GM18951 (cell line): ENCODE data around the gene DUSP16.
"Not testable (repeated sequence)": the region's sequence is repeated elsewhere in the genome, so short reads cannot be mapped to it uniquely, and the experiment has no call there.

Source experiments
- POLR2A ChIP-seq: IDR thresholded peaks from 4 replicates; pipeline ENCODE4 v1.6.1; 2011; ENCODE audit warnings: mild to moderate bottlenecking; ENCODE audit not compliant: insufficient read length, insufficient read depth; ENCODE audit errors: extremely low read depth
- in situ Hi-C: fragments of 300-500 bp; cut with MboI; formaldehyde crosslinking; loops from one replicate; pipeline ENCODE4 v1.12.0; 2022; ENCODE audit warnings: low sequenced_read_pairs, mixed read lengths, inconsistent platforms; ENCODE audit not compliant: unreplicated experiment

The DUSP16 gene

GRCh38 chr12:12528361-12529270 is 34.0 kb downstream of the DUSP16 start:
- in situ Hi-C loops, result no loop called here
- TF ChIP-seq POLR2A, result no peak

GRCh38 chr12:12527820-12528296 is 34.8 kb downstream of the DUSP16 start:
- TF ChIP-seq POLR2A, result no peak
- in situ Hi-C loops, result no loop called here

- TF ChIP-seq POLR2A, result no peak
- in situ Hi-C loops, result no loop called here
These were observed 38.5 kb downstream of the DUSP16 start for GRCh38 chr12:12524128-12524527.

GRCh38 chr12:12523229-12523628 is 39.4 kb downstream of the DUSP16 start:
- in situ Hi-C loops, result no loop called here
- no peak for TF ChIP-seq POLR2A

- in situ Hi-C loops, result not testable (repeated sequence)
These were observed 40.0 kb downstream of the DUSP16 start for GRCh38 chr12:12522657-12523056.

GRCh38 chr12:12521888-12522287 is 40.8 kb downstream of the DUSP16 start:
- TF ChIP-seq POLR2A, result no peak
- in situ Hi-C loops, result no loop called here

DNA sequence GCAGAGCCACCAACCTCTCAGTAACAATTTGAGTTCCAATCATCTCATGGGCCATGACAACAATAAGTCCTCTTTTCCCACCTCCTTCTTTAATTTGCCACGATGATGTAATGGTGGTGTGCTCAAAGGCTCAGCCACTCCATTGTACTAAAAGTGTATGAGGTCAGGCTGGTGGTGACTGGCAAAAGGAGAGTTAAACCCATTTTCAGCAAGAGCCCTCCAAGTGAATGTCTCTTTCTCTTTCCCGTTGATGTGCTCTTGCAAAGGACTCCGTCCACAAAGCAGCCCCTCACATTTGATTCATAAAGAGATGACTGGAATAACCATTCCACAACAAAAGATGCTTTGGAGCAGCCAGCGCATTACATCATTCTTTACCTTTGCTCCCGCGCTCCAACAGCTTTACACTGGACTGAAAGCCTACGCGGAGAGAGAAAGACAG is 41.6 kb downstream of the DUSP16 start:
- no peak for TF ChIP-seq POLR2A
- in situ Hi-C loops, result no loop called here

DNA sequence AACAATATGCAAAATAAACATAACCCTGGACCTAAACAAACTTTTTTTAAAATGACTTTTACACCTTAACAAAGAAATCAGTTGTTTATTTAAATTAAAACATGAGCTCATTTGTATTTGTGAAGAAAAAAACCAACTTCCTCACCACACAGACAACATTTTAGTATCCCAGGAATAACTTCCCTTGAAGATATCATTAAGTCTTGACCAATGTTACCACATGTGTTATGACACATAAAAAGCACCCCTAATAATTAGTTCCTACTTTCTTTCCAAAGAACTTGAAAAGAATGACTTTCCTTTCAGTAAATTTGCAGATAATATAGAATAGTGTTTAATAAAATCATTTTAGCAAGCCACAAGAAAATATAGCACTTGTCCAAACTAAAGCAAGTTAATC is 42.4 kb downstream of the DUSP16 start:
- no peak for TF ChIP-seq POLR2A
- in situ Hi-C loops, result no loop called here

DNA sequence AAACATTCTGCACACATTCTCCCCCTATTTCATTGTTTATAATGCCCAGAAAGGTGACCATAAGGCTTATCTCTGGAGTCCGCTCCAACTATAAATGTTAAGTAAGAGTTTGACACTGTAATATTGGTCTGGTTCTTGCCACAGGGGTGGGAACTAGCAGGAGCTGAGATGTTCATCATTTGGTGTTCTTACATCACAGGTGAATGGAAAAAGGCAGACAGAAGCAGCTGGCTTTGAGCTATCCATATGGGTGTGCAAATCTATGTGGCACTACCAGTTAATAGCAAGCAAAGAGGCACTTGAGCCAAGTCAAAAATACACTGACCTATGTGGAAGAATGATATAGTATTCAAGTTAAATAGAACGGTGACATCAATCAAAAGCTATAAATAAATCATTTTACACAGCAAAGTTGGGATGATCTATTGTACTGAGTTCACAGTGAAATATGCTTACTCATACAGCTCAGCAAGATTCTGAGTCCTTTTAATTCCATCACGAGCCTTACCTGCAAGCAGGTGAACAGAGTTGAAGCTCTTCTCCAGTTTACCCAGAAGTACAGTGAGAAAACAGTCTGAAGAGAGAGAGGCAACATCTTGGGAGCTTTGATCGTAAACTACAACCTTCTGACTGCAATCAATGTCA is 43.2 kb downstream of the DUSP16 start:
- in situ Hi-C loops, result no loop called here
- no peak for TF ChIP-seq POLR2A

DNA sequence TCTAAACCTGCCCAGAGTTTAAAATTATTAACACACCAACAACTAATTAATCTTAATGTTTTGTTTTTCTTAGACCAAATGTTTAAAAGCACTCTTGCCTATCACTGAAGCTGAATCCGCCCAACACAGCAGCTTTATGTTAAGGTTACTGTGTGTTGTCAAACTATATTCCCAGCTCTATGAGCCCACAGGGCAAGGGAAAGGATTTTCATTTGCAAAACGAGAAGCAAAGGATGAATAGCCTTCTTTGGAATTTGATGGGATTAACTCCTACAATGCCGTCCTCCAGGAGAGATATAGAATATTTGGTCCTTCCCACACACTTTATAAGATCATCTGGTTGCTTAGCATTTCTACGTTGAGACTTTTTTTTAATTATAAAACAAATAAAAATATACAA is 43.7 kb downstream of the DUSP16 start:
- in situ Hi-C loops, result no loop called here
- no peak for TF ChIP-seq POLR2A

- no peak for TF ChIP-seq POLR2A
- in situ Hi-C loops, result no loop called here
These were observed 44.2 kb downstream of the DUSP16 start for GRCh38 chr12:12518464-12518845.

GRCh38 chr12:12513416-12514006 is 49.2 kb downstream of the DUSP16 start:
- in situ Hi-C loops, result no loop called here
- no peak for TF ChIP-seq POLR2A

DNA sequence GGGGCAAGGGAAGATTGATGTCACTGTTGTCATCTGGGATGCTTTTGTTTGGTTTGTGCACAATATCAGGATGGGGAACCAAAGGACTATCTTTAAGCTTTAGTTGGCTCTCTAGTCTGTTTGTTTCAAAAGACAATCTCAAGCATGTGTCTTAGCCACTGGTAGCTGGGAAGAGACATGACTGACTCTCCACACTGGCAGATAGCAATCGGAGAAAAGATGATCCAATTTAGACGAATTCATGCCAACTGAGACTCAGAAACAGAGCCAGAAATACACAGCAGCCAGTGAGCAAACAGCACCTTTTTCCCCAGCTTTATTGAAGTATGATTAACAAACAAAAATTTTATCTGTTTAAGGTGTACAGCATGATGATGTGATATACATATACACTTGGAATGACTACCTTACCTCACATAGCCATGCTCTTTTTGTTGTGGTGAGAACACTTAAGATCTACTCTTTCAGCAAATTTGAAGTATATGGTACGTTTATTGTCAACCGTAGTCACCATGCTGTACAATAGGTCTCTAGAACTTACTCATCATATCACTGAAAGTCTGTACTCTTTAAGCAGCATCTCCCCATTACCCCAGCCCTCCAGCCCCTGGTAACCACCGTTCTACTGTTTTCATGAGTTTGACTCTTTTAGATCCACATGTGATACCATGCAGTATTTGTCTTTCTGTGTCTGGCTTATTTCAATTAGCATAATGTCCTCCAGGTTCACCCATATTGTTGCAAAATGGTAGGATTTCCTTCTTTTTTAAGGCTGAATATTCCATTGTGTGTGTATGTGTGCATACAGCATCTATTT is 50.6 kb downstream of the DUSP16 start:
- in situ Hi-C loops, result no loop called here
- TF ChIP-seq POLR2A, result no peak
